T47D (cell line): Measurements from ENCODE around the gene PDCD2.

Source experiments
- DNase-seq, 2 experiments: peaks; one replicate each; pipeline versions ENCODE4 v3.0.0 to v3.0.0-alpha.2; 2011 to 2012; ENCODE audit warnings: low read depth in 1 of 2, low spot score in 1 of 2
- JUND ChIP-seq: IDR thresholded peaks from 2 replicates; pipeline ENCODE4 v1.6.1; 2012; ENCODE audit warnings: low read depth
- in situ Hi-C: cut with HindIII; loops from 2 replicates; pipeline ENCODE4 v1.10.0; 2016; ENCODE audit warnings: low sequenced_read_pairs, low pct_unique_long_range_greater_than_20kb

Gene PDCD2

DNA sequence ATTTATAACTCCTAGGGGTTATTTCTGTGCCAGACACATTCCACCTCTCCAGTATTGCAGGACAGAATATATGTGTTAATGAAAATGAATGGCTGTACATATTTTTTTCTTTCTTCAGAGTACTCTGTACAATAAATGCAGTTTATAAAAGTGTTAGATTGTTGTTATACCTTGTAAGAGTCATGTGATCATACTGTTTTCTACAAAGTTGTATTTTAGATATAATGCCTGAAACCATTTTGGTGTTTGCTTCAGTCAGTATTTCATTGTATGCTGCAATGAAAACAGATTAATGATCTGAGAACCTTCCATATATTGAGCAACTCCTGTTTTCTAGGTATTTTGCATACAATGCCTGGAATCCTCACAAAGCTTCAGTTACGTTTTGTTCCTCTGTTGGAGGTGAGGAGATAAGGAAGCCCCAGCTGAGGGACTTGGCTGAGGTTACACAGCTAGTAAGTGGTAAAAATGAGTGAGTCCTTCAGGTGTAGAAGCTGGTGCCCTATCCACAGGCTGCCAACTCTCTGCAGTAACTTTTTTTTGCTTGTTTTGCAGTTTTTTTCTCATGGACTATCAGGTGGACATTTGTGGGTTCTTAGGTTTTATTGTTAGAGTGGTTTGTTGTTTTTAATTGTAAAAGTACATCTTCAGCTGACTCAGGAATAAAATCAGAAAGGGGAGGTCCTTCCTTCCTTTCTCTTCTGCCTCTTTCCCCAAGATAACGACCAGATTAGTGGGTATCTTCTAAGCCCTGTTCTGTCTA is 11.6 kb downstream of the PDCD2 start:
- in situ Hi-C loops = no loop called here
- no peak for TF ChIP-seq JUND
- DNase-seq = no peak

DNA sequence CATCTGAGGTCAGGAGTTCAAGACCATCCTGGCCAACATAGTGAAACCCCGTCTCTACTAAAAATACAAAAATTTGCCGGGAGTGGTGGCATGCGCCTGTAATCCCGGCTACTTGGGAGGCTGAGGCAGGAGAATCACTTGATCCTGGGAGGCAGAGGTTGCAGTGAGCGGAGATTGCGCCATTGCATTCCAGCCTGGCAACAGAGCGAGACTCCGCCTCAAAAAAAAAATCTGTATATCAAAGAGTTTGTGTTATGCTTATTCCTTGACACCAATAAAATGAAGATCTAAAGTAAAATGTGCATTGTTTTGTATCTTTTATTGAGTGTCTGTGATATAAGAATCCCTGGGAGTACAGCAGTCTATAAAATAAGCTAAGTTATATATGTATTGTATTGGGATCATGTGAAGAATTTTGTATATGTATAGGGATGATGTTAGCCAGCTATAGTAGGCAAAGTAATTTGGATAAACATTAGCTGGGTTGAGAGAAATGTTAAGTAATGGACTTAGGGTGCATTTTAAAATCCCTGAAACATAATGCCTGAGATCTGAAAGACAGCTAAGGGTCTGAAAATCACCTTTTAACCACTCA is 19.4 kb downstream of the PDCD2 start:
- in situ Hi-C loops = no loop called here
- no peak for DNase-seq
- TF ChIP-seq JUND = no peak

DNA sequence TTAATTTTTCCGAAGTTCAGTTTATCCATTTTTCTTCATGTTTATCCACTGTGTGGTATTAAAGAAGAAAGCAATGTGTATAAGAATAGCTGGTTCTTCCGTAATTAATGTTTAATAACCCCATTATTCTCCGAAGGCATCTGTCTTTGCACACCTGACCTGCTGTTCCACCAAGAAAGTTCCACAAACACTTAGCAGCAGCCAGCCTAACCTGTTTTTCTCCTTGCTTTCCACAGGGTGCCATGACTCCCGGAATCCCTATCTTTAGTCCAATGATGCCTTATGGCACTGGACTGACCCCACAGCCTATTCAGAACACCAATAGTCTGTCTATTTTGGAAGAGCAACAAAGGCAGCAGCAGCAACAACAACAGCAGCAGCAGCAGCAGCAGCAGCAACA is 22.9 kb downstream of the PDCD2 start:
- TF ChIP-seq JUND = no peak
- DNase-seq = peak in 1 of 2 experiments; percentile 55
- in situ Hi-C loops = no loop called here

DNA sequence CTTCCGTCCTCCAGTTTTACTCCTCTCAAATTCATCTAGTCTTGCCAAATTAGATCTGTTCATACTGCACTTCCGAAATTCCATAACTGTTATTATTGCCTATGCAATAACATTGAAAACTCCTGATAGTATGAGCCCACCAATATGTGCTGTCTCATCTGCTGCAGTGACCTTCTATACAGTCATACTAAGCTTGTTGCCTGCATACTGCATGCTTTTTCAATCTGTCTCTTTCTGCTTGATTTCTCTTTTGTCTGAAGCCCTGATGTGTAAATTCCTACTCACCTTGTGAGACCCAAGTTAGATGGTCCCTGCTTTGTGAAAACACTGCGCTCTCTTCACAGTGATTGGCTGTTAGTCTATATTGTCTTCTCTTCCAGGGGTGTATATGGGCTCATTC is 29.1 kb downstream of the PDCD2 start:
- no peak for DNase-seq
- in situ Hi-C loops = no loop called here
- no peak for TF ChIP-seq JUND

DNA sequence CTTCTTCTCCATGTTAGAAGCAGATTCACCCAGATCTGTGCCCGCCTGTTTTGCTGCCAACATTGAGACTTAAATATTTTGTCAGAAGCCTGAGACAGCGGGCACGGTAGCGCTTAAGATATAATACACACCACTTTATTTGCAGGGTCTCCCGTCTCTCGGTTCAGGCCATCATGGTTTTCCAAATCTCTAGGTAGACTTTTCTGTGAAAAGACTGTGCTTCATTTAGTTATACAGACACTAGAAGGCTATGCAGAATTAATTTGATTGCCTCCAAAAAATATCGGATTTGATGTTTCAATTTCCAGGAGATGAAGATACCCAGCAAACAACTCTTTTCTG is 29.7 kb downstream of the PDCD2 start:
- no peak for TF ChIP-seq JUND
- in situ Hi-C loops = no loop called here
- no peak for DNase-seq

DNA sequence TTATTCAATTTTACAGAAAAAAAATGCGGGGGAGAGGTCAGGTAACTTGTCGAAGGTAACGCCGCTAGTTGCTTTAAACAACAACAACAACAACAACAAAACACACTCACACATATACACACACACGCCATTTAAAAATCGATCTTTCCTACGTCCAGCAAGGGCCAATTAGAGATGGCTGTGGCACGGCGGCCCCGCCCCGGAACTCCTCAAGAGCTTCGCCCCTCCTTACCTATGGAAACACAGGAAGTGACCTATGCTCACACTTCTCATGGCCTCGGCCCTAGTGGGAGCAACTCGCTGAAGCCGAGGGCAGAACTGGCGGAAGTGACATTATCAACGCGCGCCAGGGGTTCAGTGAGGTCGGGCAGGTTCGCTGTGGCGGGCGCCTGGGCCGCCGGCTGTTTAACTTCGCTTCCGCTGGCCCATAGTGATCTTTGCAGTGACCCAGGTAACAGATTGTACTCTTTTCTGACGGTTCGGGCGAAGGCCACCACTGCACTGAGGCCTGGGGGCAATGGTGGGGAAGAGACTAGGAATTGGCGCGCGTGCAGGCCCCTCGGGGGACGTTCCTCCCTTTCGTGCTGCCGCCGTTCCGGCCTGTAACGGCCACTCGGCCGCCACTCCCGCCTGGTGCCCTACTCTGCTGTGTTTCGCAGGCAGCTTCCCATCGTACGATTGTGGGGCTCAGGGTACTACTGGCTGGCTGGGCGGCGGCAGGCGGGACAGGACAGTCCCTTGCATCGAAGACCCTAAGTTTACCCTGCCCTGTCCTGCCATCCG is 30.2 kb downstream of the PDCD2 start, which contains the start of gene TBP:
TSS of gene TBP (plus strand) at position 357 of the 783 bp plus-strand sequence. CDS start 2,661 bp downstream, outside the sequence.
- in situ Hi-C loops = no loop called here
- DNase-seq = peak; percentile 42 to 98
- no peak for TF ChIP-seq JUND

DNA sequence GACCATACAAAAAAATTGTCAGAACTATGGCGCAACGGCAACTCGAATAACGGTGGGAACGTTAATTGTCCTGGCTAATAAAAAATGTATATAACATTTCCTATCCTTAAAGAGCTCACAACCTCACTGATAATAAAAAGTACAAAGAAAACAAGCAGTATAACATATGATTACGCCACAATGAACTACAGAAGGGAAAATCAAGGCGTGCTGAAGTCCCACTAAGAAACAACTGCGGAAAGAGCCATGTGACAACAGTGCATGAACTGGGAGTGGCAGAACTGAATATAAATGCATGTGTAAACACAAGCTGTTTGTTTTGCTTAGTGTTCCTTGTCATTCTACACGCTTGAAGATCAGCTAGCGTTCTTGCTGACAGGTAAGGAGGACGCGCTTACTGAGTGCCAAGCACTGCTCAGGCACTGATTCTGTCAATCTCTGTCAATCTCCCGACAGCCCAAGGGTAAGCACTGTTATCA is 30.9 kb downstream of the PDCD2 start:
- in situ Hi-C loops = no loop called here
- DNase-seq = peak in 1 of 2 experiments; percentile 80
- no peak for TF ChIP-seq JUND

DNA sequence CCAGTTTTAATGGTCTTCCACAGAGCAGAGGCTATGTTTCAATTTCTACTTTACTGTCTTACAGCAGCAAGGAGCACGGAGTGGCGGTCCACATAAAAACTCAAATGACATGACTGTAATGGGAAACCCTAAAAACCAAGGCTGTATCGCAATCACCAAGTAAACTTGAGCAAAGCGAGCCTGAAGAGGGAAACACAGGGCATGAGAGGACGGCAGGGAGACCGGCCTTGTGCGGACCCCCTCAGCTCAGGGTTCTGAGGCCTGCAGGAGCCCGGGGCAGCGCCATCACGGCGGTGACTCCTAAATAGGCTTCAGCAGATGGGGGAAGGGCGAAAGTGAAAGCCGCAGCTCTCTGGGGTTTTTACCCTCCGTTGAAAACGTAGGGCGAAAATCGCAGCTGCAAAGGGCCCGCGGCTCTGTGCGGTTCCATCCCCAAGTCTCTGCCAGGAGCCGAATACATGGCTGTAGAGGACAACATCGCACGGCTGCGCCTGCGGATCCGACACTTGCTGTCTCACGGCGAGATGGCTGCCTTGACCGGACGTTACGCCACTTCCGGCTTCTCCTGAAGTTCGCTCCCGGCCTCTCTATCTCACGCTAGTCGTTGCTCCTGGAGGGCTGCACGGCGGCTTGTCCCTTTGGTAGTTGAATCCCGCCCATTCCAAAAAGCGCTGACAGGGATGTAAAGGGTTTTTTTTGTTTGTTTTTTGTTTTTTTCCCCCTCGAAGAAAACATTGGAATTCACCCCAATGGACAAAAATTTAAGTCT is 31.5 kb downstream of the PDCD2 start, which contains the start of gene PSMB1:
TSS of gene PSMB1 (minus strand) at position 543 of the 769 bp plus-strand sequence. CDS start at position 478, 65 bp downstream.
- TF ChIP-seq JUND = no peak
- in situ Hi-C loops = no loop called here
- peak; percentile 15 to 93 for DNase-seq

DNA sequence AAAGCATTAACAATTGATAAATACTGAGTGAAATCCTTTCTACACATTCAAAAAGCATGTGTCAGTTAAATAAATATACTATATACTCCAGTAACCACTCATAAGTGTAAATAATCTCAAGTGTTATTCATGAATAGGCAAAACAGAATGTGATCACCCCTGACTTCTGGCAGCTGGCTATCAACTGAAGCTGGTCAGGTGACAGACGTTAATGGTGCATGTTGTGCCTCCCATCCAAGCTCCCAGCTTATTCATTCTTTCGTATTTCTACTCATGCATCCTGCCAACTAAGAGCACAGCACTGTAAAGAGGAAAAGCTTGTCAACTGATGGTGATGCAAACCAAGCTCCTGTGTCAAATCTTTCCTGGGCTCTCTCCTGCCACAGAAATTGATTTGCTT is 39.0 kb downstream of the PDCD2 start:
- no peak for DNase-seq
- in situ Hi-C loops = no loop called here

DNA sequence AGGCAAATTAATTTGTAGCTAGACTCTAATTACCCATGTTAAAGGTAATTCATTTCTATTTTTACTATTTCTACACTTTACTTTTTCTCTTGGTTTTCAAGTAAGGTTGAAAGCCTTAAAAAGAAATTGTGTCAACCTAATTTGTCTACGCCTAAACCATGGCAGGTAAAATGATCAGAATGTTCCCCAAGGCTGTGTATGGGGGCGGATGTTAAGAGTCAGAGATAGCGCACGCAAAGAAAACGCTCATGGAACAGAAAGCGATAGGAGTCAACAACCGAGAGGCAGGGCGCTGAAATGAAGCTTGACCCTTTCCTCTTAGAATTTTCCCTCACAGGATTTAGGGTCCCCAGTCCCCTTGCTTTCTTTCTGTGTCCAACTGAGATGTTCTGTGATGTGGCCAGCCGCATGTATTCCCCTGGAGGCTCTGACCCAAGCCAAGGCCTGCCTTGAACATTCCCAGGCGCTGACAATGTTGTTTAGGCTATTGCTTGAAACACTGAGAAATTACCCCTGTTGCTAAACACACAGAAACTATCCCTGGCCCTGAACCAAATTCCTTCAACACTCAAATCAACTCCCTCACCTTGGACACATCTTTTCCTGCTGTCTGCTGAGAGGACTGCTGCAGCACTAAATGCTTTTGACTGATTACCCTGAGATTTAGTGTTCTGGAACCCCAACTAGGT is 42.3 kb downstream of the PDCD2 start:
- no peak for TF ChIP-seq JUND
- DNase-seq = no peak
- in situ Hi-C loops = no loop called here

More for the DNA sequence above, 39.0 kb downstream of the PDCD2 start:
- no peak for TF ChIP-seq JUND

DNA sequence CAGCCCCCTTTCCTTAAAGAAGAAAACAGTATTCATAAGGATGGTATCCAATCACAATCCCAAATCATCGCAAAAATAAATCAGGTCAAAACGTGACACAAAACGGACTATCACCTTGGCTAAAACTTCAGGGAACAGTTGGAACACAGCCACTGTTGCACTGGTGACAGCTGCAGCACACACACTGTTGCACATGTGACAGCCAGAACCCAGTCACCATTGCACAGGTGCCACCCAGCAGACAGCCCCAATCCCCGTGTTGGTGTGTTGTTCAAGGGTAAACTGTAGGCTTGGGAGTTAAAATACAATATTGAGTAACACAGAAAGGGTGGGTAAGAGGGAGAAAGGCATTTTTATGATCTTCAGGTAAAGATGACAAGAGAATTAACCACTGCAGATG is 47.1 kb downstream of the PDCD2 start:
- no peak for TF ChIP-seq JUND
- in situ Hi-C loops = no loop called here
- DNase-seq = no peak
